OCI-LY1 (cell line): ENCODE results near the gene FAM81A.
A peak's percentile ranks its signal among the peaks of the same experiment; 100 is the strongest.

ENCODE experiments used
- H2AFZ ChIP-seq: fragments of 200-600 bp; sonication (generic), shearing (Covaris generic); 2 replicates; pipeline ENCODE4 v1.6.0; 2014; ENCODE audit warnings: antibody characterized with exemption, mild to moderate bottlenecking, low read length
- H3F3A ChIP-seq: fragments of 200-600 bp; sonication (generic), shearing (Covaris generic); 2 replicates; pipeline ENCODE4 v1.6.0; 2014; ENCODE audit warnings: mild to moderate bottlenecking, antibody characterized with exemption, low read length, moderate library complexity; ENCODE audit not compliant: insufficient read depth
- H3K27ac ChIP-seq: fragments of 200-600 bp; sonication (generic); 2 replicates; pipeline ENCODE4 v1.5.1; 2014; ENCODE audit warnings: low read length, mixed run types, mild to moderate bottlenecking, low read depth; ENCODE audit not compliant: poor library complexity, severe bottlenecking
- H3K27me3 ChIP-seq: fragments of 200-600 bp; sonication (generic); 2 replicates; pipeline ENCODE4 v1.6.0; 2014; ENCODE audit warnings: antibody characterized with exemption, mild to moderate bottlenecking, low read length, moderate library complexity; ENCODE audit not compliant: insufficient read depth
- H3K36me3 ChIP-seq: fragments of 200-600 bp; sonication (generic); 2 replicates; pipeline ENCODE4 v1.6.1; 2014; ENCODE audit warnings: mild to moderate bottlenecking, antibody characterized with exemption, low read length, moderate library complexity, mixed read lengths; ENCODE audit not compliant: insufficient read depth
- H3K4me1 ChIP-seq: fragments of 200-600 bp; sonication (generic); 2 replicates; pipeline ENCODE4 v1.5.1; 2014; ENCODE audit warnings: mild to moderate bottlenecking, low read length, moderate library complexity; ENCODE audit not compliant: insufficient read depth, severe bottlenecking
- H3K4me2 ChIP-seq: fragments of 200-600 bp; sonication (generic), shearing (Covaris generic); 2 replicates; pipeline ENCODE4 v1.6.1; 2014; ENCODE audit warnings: low read length
- H3K4me3 ChIP-seq: fragments of 200-600 bp; sonication (generic); 2 replicates; pipeline ENCODE4 v1.5.1; 2014; ENCODE audit warnings: low read length, low read depth, mild to moderate bottlenecking, mixed read lengths; ENCODE audit not compliant: poor library complexity, severe bottlenecking
- H3K79me2 ChIP-seq: fragments of 200-600 bp; shearing (Covaris generic); 2 replicates; pipeline ENCODE4 v1.6.1; 2016; ENCODE audit warnings: mixed run types, low read length, mixed read lengths; ENCODE audit not compliant: insufficient read depth
- H3K9ac ChIP-seq: fragments of 200-600 bp; sonication (generic), shearing (Covaris generic); 2 replicates; pipeline ENCODE4 v1.6.1; 2014; ENCODE audit warnings: mild to moderate bottlenecking, low read length, mixed read lengths
- H3K9me2 ChIP-seq: fragments of 200-600 bp; sonication (generic), shearing (Covaris generic); 2 replicates; pipeline ENCODE4 v1.6.1; 2014; ENCODE audit warnings: low read depth, mild to moderate bottlenecking, low read length, mixed read lengths
- H3K9me3 ChIP-seq: fragments of 200-600 bp; shearing (Covaris generic); 2 replicates; pipeline ENCODE4 v1.6.1; 2014; ENCODE audit warnings: low read length, mixed read lengths
- H4K20me1 ChIP-seq: fragments of 200-600 bp; sonication (generic), shearing (Covaris generic); 2 replicates; pipeline ENCODE4 v1.6.0; 2016; ENCODE audit warnings: mild to moderate bottlenecking, low read length; ENCODE audit not compliant: insufficient read depth
- CTCF ChIP-seq: fragments of 200-600 bp; sonication (generic), shearing (Covaris generic); IDR thresholded peaks from 2 replicates; pipeline ENCODE4 v1.5.1; 2017; ENCODE audit warnings: mild to moderate bottlenecking, antibody characterized with exemption, low read length, moderate library complexity, mixed read lengths
- EZH2 ChIP-seq: fragments of 200-600 bp; sonication (generic), shearing (Covaris generic); IDR thresholded peaks from 2 replicates; pipeline ENCODE4 v1.8.0; 2017; ENCODE audit warnings: borderline replicate concordance, mixed run types, mild to moderate bottlenecking, antibody characterized with exemption, low read length, moderate library complexity, mixed read lengths

Gene FAM81A

GRCh38 chr15:59515190-59515589 is 77.2 kb downstream of the FAM81A start:
- H3K4me2 ChIP-seq, result no peak overlapping the region

GRCh38 chr15:59516655-59517461 is 78.9 kb downstream of the FAM81A start:
- Histone ChIP-seq H3K27ac (peak overlapping the region; percentile 85), H4K20me1 (no peaks in the 10 kb centered on the region), H2AFZ (peak overlapping the region; percentile 41; the same call in 1 of the 2 replicates), H3K9me3 (no peaks in the 10 kb centered on the region), H3K4me3 (peak overlapping the region; percentile 20), H3K27me3 (no peaks in the 10 kb centered on the region), H3F3A (no peaks in the 10 kb centered on the region), H3K36me3 (peaks cover 37% of the 10 kb centered on the region), H3K4me1 (peaks cover 30% of the 10 kb centered on the region), H3K9ac (peak overlapping the region; percentile 34; the same call in 1 of the 2 replicates), H3K9me2 (no peaks in the 10 kb centered on the region), H3K79me2 (no peaks in the 10 kb centered on the region), H3K4me2 (peak overlapping the region; percentile 61)
- no peak for TF ChIP-seq CTCF
- no peak for TF ChIP-seq EZH2

More at GRCh38 chr15:59515190-59515589, 77.2 kb downstream of the FAM81A start:
- Histone ChIP-seq H3F3A (no peaks in the 10 kb centered on the region), H3K27ac (no peak overlapping the region), H3K9ac (no peak overlapping the region), H3K79me2 (no peaks in the 10 kb centered on the region), H3K9me3 (no peaks in the 10 kb centered on the region), H3K4me3 (no peak overlapping the region), H3K27me3 (no peaks in the 10 kb centered on the region), H2AFZ (no peak overlapping the region), H3K9me2 (no peaks in the 10 kb centered on the region), H4K20me1 (no peaks in the 10 kb centered on the region), H3K4me1 (peaks cover 22% of the 10 kb centered on the region), H3K36me3 (peaks cover 23% of the 10 kb centered on the region)
- TF ChIP-seq EZH2, result no peak
- TF ChIP-seq CTCF, result no peak

- H3K79me2 ChIP-seq, result no peaks in the 10 kb centered on the region
- H4K20me1 ChIP-seq, result no peaks in the 10 kb centered on the region
- H3K27ac ChIP-seq, result no peak overlapping the region
- no peak overlapping the region for H3K9ac ChIP-seq
- TF ChIP-seq EZH2, result no peak
- TF ChIP-seq CTCF, result no peak
- peaks cover 4% of the 10 kb centered on the region; the same call in 1 of the 2 replicates for H3F3A ChIP-seq
- H3K9me2 ChIP-seq, result no peaks in the 10 kb centered on the region
- H3K4me1 ChIP-seq, result peaks cover 55% of the 10 kb centered on the region
- no peaks in the 10 kb centered on the region for H3K9me3 ChIP-seq
- no peak overlapping the region for H2AFZ ChIP-seq
- no peak overlapping the region for H3K4me3 ChIP-seq
- H3K27me3 ChIP-seq, result no peaks in the 10 kb centered on the region
- no peak overlapping the region for H3K4me2 ChIP-seq
- H3K36me3 ChIP-seq, result peaks cover 41% of the 10 kb centered on the region
Observed at GRCh38 chr15:59519329-59519728, 81.3 kb downstream of the FAM81A start.
